SK-N-SH (cell line): ENCODE results near the gene NAA20. TPM values are rescaled to one million over a fixed set of nuclear protein-coding genes. Genes with fewer than 3 reads are reported as not detected.

Experiments used
- CTCF ChIA-PET: fragments of 300-600, 350-600 bp; formaldehyde crosslinking; extraction: SDS; loops from one replicate; lab custom pipeline; 2021; lab: Yijun Ruan, JAX
- POLR2A ChIA-PET: fragments of 350-600 bp; sonication (Branson Sonifier 250); formaldehyde crosslinking; extraction: SDS; loops from one replicate; lab custom pipeline; 2020; ENCODE audit warnings: antibody characterized with exemption, inconsistent platforms; lab: Yijun Ruan, JAX
- DNase-seq: peaks from one replicate; pipeline ENCODE4 v3.0.0; 2012
- H2AFZ ChIP-seq: fragments of 200-600 bp; sonication (generic); 2 replicates; pipeline ENCODE4 v1.8.1; 2016; ENCODE audit warnings: antibody characterized with exemption, mild to moderate bottlenecking, low read depth
- H3F3A ChIP-seq: fragments of 200-600 bp; sonication (generic); replicated peaks from 2 replicates; pipeline ENCODE3; 2016; ENCODE audit warnings: antibody characterized with exemption, mild to moderate bottlenecking; ENCODE audit not compliant: insufficient read depth
- H3K27ac ChIP-seq, 2 experiments: fragments of 200-500 bp in 1 of 2; fragments of 200-600 bp in 1 of 2; sonication (Bioruptor generic) in 1 of 2; sonication (generic), shearing (Covaris generic) in 1 of 2; 2 replicates each; pipeline versions ENCODE4 v1.5.1 to v1.6.1; 2014 to 2016; ENCODE audit warnings: low read depth in 2 of 2, inconsistent platforms in 1 of 2, low read length in 1 of 2, mild to moderate bottlenecking in 1 of 2, mixed read lengths in 1 of 2
- H3K27me3 ChIP-seq: fragments of 200-600 bp; sonication (generic), shearing (Covaris generic); 2 replicates; pipeline ENCODE4 v1.6.1; 2016; ENCODE audit warnings: mixed run types; ENCODE audit not compliant: insufficient read depth
- H3K36me3 ChIP-seq, 2 experiments: fragments of 200-500 bp in 1 of 2; fragments of 200-600 bp in 1 of 2; sonication (Bioruptor generic) in 1 of 2; sonication (generic) in 1 of 2; replicated peaks in 1 of 2; 2 replicates each; pipeline versions ENCODE3 to v1.5.1; 2014 to 2016; ENCODE audit warnings: low read length in 1 of 2, mild to moderate bottlenecking in 1 of 2; ENCODE audit not compliant: insufficient read depth in 2 of 2, control insufficient read depth in 1 of 2
- H3K4me1 ChIP-seq, 2 experiments: fragments of 200-500 bp in 1 of 2; fragments of 200-600 bp in 1 of 2; sonication (Bioruptor generic) in 1 of 2; sonication (generic), shearing (Covaris generic) in 1 of 2; 2 replicates each; pipeline versions ENCODE4 v1.5.1 to v1.6.1; 2014 to 2016; ENCODE audit warnings: low read depth in 1 of 2, low read length in 1 of 2, mixed run types in 1 of 2; ENCODE audit not compliant: insufficient read depth in 2 of 2, control insufficient read depth in 1 of 2
- H3K4me2 ChIP-seq: fragments of 200-600 bp; sonication (generic), shearing (Covaris generic); 2 replicates; pipeline ENCODE4 v1.6.1; 2017; ENCODE audit warnings: mixed run types
- H3K4me3 ChIP-seq, 2 experiments: fragments of 200-500 bp in 1 of 2; fragments of 200-600 bp in 1 of 2; sonication (Bioruptor generic) in 1 of 2; sonication (generic), shearing (Covaris generic) in 1 of 2; 2 replicates each; pipeline versions ENCODE4 v1.5.1 to v1.8.1; 2014 to 2016; ENCODE audit warnings: low read depth in 2 of 2, inconsistent platforms in 1 of 2, low read length in 1 of 2, mild to moderate bottlenecking in 1 of 2, mixed read lengths in 1 of 2, moderate library complexity in 1 of 2
- H3K79me2 ChIP-seq: fragments of 200-600 bp; sonication (generic); 2 replicates; pipeline ENCODE4 v1.8.1; 2017; ENCODE audit warnings: mild to moderate bottlenecking; ENCODE audit not compliant: insufficient read depth
- H3K9ac ChIP-seq: fragments of 200-600 bp; sonication (generic); 2 replicates; pipeline ENCODE4 v1.6.1; 2017; ENCODE audit warnings: mixed run types
- H3K9me2 ChIP-seq: fragments of 200-600 bp; sonication (generic); 2 replicates; pipeline ENCODE4 v1.6.1; 2017; ENCODE audit warnings: mixed run types
- H3K9me3 ChIP-seq: fragments of 200-600 bp; sonication (generic); 2 replicates; pipeline ENCODE4 v1.6.1; 2017; ENCODE audit warnings: mixed run types, mild to moderate bottlenecking, moderate library complexity
- H4K20me1 ChIP-seq: fragments of 200-600 bp; sonication (generic); 2 replicates; pipeline ENCODE4 v1.6.1; 2017; ENCODE audit warnings: mild to moderate bottlenecking, mixed run types; ENCODE audit not compliant: insufficient read depth
- ELF1 ChIP-seq: IDR thresholded peaks from 2 replicates; pipeline ENCODE4 v1.4.0; 2012
- FOSL2 ChIP-seq: IDR thresholded peaks from 2 replicates; pipeline ENCODE4 v1.4.0; 2012; ENCODE audit warnings: low read depth, mild to moderate bottlenecking, moderate library complexity, borderline replicate concordance
- FOXJ3 ChIP-seq: sonication (generic); formaldehyde crosslinking; IDR thresholded peaks from 2 replicates; pipeline ENCODE4 v1.5.1; 2020; ENCODE audit warnings: mild to moderate bottlenecking, missing genetic modification reagents
- FOXM1 ChIP-seq: IDR thresholded peaks from 2 replicates; pipeline ENCODE4 v1.4.0; 2012; ENCODE audit warnings: low read depth, mild to moderate bottlenecking
- JUND ChIP-seq: IDR thresholded peaks from 2 replicates; pipeline ENCODE4 v1.4.0; 2012
- MXI1 ChIP-seq: IDR thresholded peaks from 2 replicates; pipeline ENCODE4 v1.6.1; 2012; ENCODE audit warnings: mild to moderate bottlenecking, low read depth, low read length, improper control_type of control experiment
- NFIC ChIP-seq: IDR thresholded peaks from 2 replicates; pipeline ENCODE4 v1.4.0; 2012; ENCODE audit warnings: borderline replicate concordance
- NRF1 ChIP-seq: IDR thresholded peaks from 2 replicates; pipeline ENCODE4 v1.6.1; 2012; ENCODE audit warnings: low read depth, mild to moderate bottlenecking, low read length
- RAD21 ChIP-seq: IDR thresholded peaks from 2 replicates; pipeline ENCODE4 v1.6.1; 2012; ENCODE audit warnings: mild to moderate bottlenecking, low read length
- RFX5 ChIP-seq: IDR thresholded peaks from 2 replicates; pipeline ENCODE4 v1.6.1; 2012; ENCODE audit warnings: mild to moderate bottlenecking, improper control_type of control experiment, low read length
- RXRA ChIP-seq: IDR thresholded peaks from 2 replicates; pipeline ENCODE4 v1.4.0; 2012; ENCODE audit warnings: low read depth, mild to moderate bottlenecking, borderline replicate concordance
- TCF12 ChIP-seq: IDR thresholded peaks from 2 replicates; pipeline ENCODE4 v1.4.0; 2012
- YY1 ChIP-seq: IDR thresholded peaks from 2 replicates; pipeline ENCODE4 v1.4.0; 2012; ENCODE audit warnings: low read depth, mild to moderate bottlenecking
- WGBS: methylation state at CpG from one replicate; pipeline ENCODE4 v1.1.6; 2017; ENCODE audit warnings: low lambda C conversion rate; 5-methylcytosine and 5-hydroxymethylcytosine counted together
- polyA plus RNA-seq, 3 experiments: library from polyadenylated mRNA; depleted of rRNA; stranded (reverse); fragments of >200 nt; gene quantifications; 2 replicates each; pipeline ENCODE4 v1.2.3, GENCODE V29; 2012
- TF ChIP-seq, protein P1 (sequence below): fragments of 150-350 bp; IDR thresholded peaks from 2 replicates; pipeline ENCODE4 v1.6.1; 2017; ENCODE audit warnings: antibody characterized with exemption, low read length, low read depth, borderline replicate concordance
- TF ChIP-seq, protein P2 (sequence below): IDR thresholded peaks from 2 replicates; pipeline ENCODE4 v1.4.0; 2012; ENCODE audit warnings: low read depth, borderline replicate concordance
- TF ChIP-seq, protein P3 (sequence below): IDR thresholded peaks from 2 replicates; pipeline ENCODE4 v1.4.0; 2012; ENCODE audit warnings: low read depth
- TF ChIP-seq, protein P4 (sequence below): IDR thresholded peaks from 2 replicates; pipeline ENCODE4 v1.4.0; 2012; ENCODE audit warnings: low read depth, borderline replicate concordance
- TF ChIP-seq, protein P5 (sequence below): fragments of 200-600 bp; sonication (generic); IDR thresholded peaks from 2 replicates; pipeline ENCODE4 v1.6.1; 2017; ENCODE audit warnings: antibody characterized with exemption, mild to moderate bottlenecking, moderate library complexity

Gene NAA20
- polyA plus RNA-seq, 1 of the 3 experiments (the other 2 are of a cell fraction) = 85.0 TPM

DNA sequence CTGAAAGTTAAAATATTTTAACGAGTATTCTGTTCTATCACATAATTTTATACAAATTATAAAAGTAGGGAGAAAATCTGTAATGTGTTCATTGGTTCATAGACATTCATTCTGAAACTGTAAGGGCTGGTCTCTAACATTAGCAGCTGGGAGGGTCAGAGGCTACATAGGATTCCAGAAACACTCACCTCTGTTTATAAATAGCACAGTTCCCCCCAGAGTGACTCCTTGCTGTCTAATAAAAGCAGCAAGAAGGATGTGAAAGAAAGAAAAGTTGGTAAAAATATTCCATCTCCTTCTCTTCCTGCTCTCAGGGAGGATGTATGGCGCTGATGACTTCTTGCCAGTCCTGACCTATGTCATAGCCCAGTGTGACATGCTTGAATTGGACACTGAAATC is 25.3 kb upstream of the NAA20 start:
- Histone ChIP-seq H3F3A (peaks cover 41% of the 10 kb centered on the region), H2AFZ (no peak overlapping the region), H4K20me1 (no peaks in the 10 kb centered on the region), H3K9ac (peak overlapping the region; percentile 81; the same call in 1 of the 2 replicates), H3K4me2 (0 out of 2 replicates have a peak overlapping the region, but pooled peaks have one; percentile 75), H3K9me3 (no peaks in the 10 kb centered on the region), H3K9me2 (no peaks in the 10 kb centered on the region), H3K27ac (peak overlapping the region; percentile 93 to 99; a peak in 3 of 4 replicates), H3K36me3 (no peaks in the 10 kb centered on the region), H3K27me3 (no peaks in the 10 kb centered on the region), H3K79me2 (peaks cover 13% of the 10 kb centered on the region; the same call in 1 of the 2 replicates), H3K4me3 (no peak overlapping the region), H3K4me1 (peaks cover 29 to 48% of the 10 kb centered on the region in 2 experiments)
- CTCF ChIA-PET = interaction anchor here (1.3 to 2.4 kb wide), 4 partner anchors 9 to 299 kb away, joined by 3 to 6 read pairs (median 4); no protein-coding TSS in a partner anchor
- TF ChIP-seq, protein P1, sequence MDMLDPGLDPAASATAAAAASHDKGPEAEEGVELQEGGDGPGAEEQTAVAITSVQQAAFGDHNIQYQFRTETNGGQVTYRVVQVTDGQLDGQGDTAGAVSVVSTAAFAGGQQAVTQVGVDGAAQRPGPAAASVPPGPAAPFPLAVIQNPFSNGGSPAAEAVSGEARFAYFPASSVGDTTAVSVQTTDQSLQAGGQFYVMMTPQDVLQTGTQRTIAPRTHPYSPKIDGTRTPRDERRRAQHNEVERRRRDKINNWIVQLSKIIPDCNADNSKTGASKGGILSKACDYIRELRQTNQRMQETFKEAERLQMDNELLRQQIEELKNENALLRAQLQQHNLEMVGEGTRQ = no peak
- TF ChIP-seq FOXJ3 (CRISPR knock-in tag) (no peak), NRF1 (no peak), NFIC (no peak), FOXM1 (no peak), TCF12 (no peak)
- TF ChIP-seq, protein P2, sequence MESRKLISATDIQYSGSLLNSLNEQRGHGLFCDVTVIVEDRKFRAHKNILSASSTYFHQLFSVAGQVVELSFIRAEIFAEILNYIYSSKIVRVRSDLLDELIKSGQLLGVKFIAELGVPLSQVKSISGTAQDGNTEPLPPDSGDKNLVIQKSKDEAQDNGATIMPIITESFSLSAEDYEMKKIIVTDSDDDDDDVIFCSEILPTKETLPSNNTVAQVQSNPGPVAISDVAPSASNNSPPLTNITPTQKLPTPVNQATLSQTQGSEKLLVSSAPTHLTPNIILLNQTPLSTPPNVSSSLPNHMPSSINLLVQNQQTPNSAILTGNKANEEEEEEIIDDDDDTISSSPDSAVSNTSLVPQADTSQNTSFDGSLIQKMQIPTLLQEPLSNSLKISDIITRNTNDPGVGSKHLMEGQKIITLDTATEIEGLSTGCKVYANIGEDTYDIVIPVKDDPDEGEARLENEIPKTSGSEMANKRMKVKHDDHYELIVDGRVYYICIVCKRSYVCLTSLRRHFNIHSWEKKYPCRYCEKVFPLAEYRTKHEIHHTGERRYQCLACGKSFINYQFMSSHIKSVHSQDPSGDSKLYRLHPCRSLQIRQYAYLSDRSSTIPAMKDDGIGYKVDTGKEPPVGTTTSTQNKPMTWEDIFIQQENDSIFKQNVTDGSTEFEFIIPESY = no peak
- TF ChIP-seq, protein P3, sequence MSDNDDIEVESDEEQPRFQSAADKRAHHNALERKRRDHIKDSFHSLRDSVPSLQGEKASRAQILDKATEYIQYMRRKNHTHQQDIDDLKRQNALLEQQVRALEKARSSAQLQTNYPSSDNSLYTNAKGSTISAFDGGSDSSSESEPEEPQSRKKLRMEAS = no peak
- TF ChIP-seq, protein P4, sequence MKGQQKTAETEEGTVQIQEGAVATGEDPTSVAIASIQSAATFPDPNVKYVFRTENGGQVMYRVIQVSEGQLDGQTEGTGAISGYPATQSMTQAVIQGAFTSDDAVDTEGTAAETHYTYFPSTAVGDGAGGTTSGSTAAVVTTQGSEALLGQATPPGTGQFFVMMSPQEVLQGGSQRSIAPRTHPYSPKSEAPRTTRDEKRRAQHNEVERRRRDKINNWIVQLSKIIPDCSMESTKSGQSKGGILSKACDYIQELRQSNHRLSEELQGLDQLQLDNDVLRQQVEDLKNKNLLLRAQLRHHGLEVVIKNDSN = no peak
- no peak for DNase-seq
- WGBS = 79% methylated on average over 2 of the region's 2 CpGs
- POLR2A ChIA-PET = no interaction called here

DNA sequence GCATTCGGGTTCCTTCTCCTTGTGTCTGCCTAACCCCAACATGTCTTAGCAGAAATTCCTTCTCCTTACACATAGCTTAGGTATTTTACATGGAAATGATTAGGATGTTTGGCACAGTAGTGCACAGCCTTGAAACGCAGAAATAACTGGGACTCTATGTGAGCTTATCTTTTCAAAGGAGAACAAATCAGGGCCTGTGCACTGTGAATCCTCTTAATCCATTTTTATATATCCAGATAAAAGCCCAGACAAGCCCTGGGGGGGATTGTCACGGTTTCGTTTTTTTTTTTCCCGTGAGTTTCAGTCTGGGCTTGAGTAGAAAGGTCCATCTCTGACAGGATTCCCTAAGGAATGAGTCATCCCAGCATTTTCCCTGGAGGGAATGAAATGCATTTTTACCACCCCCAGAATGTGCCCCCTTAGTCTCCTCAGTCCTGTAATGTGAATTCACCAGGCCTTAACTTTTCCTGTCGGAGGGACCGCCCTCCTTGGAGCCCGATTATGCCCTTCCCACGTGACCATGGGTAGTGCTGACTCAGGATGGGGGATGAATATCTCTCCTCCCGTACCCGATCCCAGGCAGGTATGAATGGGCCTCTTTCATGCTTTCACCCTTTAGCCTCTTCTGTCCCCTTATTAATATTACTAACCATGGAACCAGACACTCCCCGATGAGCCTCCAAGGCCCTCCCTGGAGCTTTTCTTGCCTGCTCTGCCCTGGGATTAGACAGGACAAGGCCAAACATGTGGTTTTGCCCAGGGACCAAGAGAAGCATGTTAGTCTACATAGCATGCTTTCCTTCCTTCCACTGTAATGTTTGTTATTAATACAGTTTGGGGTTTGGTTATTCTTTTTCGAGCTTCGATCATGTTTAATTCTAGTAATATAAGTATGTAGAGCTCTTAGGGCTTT is 23.9 kb upstream of the NAA20 start:
- peak overlapping the region; percentile 29 to 45; a peak in 3 of 4 replicates for H3K4me3 ChIP-seq
- TF ChIP-seq RAD21 (peak; percentile 6; the same call in 1 of the 2 replicates), YY1 (no peak), RXRA (0 out of 2 replicates have a peak, but pooled peaks have one; percentile 25), FOSL2 (peak; percentile 34), ELF1 (peak; percentile 27; the same call in 1 of the 2 replicates), NRF1 (no peak), RFX5 (no peak), FOXJ3 (CRISPR knock-in tag) (no peak), JUND (peak; percentile 70), MXI1 (no peak)
- TF ChIP-seq, protein P3 = peak; percentile 67
- TF ChIP-seq, protein P5, sequence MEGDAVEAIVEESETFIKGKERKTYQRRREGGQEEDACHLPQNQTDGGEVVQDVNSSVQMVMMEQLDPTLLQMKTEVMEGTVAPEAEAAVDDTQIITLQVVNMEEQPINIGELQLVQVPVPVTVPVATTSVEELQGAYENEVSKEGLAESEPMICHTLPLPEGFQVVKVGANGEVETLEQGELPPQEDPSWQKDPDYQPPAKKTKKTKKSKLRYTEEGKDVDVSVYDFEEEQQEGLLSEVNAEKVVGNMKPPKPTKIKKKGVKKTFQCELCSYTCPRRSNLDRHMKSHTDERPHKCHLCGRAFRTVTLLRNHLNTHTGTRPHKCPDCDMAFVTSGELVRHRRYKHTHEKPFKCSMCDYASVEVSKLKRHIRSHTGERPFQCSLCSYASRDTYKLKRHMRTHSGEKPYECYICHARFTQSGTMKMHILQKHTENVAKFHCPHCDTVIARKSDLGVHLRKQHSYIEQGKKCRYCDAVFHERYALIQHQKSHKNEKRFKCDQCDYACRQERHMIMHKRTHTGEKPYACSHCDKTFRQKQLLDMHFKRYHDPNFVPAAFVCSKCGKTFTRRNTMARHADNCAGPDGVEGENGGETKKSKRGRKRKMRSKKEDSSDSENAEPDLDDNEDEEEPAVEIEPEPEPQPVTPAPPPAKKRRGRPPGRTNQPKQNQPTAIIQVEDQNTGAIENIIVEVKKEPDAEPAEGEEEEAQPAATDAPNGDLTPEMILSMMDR = no peak
- TF ChIP-seq, protein P4 = peak; percentile 90

More for the DNA sequence above, 23.9 kb upstream of the NAA20 start:
- Histone ChIP-seq H4K20me1 (no peaks in the 10 kb centered on the region), H3K4me1 (peaks cover 29 to 48% of the 10 kb centered on the region in 2 experiments), H3K9ac (peak overlapping the region; percentile 81), H3K27me3 (no peaks in the 10 kb centered on the region), H3F3A (peaks cover 41% of the 10 kb centered on the region), H3K4me2 (peak overlapping the region; percentile 75), H3K9me3 (no peaks in the 10 kb centered on the region), H3K79me2 (0 out of 2 replicates have a peak, but pooled peaks cover 7% of the 10 kb centered on the region), H3K9me2 (no peaks in the 10 kb centered on the region), H3K27ac (peak overlapping the region; percentile 93 to 99), H2AFZ (peak overlapping the region; percentile 54), H3K36me3 (no peaks in the 10 kb centered on the region)
- peak; percentile 51 for DNase-seq
- POLR2A ChIA-PET = interaction anchor here (1.0 kb wide), 1 partner anchor 207 kb away, joined by 3 read pairs; no protein-coding TSS in a partner anchor
- CTCF ChIA-PET = interaction anchor here (0.7 to 3.5 kb wide), 16 partner anchors 9 to 307 kb away, joined by 3 to 26 read pairs (median 4); no protein-coding TSS in a partner anchor
- 13% methylated on average over 14 of the region's 14 CpGs for whole genome bisulfite sequencing
